GM12892 (cell line): ENCODE results near the gene ATRNL1.

ENCODE experiments used
- DNase-seq: peaks from one replicate; pipeline ENCODE4 v3.0.0; 2011; ENCODE audit not compliant: insufficient read length
- FAIRE-seq: peaks from 2 replicates; lab custom pipeline; 2011; peaks lifted over from hg19 to GRCh38; lab: Jason Lieb, UNC
- POLR2A ChIP-seq: IDR thresholded peaks from 2 replicates; pipeline ENCODE4 v1.6.1; 2011; ENCODE audit warnings: low read depth, low read length, control low read depth
- POLR2AphosphoS5 ChIP-seq: IDR thresholded peaks from 2 replicates; pipeline ENCODE4 v1.6.1; 2011; ENCODE audit warnings: low read depth, low read length, control low read depth
- TAF1 ChIP-seq: IDR thresholded peaks from 2 replicates; pipeline ENCODE4 v1.6.1; 2011; ENCODE audit warnings: low read depth, mild to moderate bottlenecking, control low read depth, low read length, borderline replicate concordance

The ATRNL1 gene

GRCh38 chr10:115761166-115761565, 668.0 kb downstream of the ATRNL1 start:
- DNase-seq (no peak), FAIRE-seq (no peak)
- TF ChIP-seq POLR2AphosphoS5 (no peak), TAF1 (no peak), POLR2A (no peak)

GRCh38 chr10:115762029-115762428, 668.9 kb downstream of the ATRNL1 start:
- DNase-seq: no peak

GRCh38 chr10:115771755-115772154, 678.6 kb downstream of the ATRNL1 start:
- DNase-seq (no peak), FAIRE-seq (no peak)
- no peak for TF ChIP-seq POLR2A
- no peak for TF ChIP-seq POLR2AphosphoS5
- no peak for TF ChIP-seq TAF1

More at GRCh38 chr10:115762029-115762428, 668.9 kb downstream of the ATRNL1 start:
- no peak for TF ChIP-seq TAF1
- TF ChIP-seq POLR2A: no peak
- no peak for FAIRE-seq

- TF ChIP-seq TAF1 (no peak), POLR2A (no peak), POLR2AphosphoS5 (no peak)
- no peak for DNase-seq
- no peak for FAIRE-seq
Observed at GRCh38 chr10:115772606-115773005, 679.4 kb downstream of the ATRNL1 start.

DNA sequence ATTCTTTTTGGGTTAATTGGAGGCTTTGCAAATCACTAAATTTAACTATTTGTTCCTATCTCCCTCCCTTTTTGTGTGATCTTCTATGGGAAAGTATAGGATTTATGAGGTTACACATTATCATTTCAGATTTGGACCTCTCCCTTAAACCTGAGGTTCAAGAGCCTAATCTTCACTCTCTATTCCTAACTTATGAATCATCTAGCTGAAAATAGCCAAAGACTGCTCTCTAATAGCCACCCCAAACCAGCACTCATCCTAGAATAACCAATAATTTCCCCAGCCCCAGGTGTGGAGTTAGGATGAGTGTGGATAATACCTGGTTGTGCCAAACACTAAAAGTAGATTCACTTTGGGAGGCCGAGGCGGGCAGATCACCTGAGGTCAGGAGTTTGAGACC, 680.7 kb downstream of the ATRNL1 start:
- no peak for DNase-seq
- no peak for FAIRE-seq
- TF ChIP-seq POLR2A (no peak), POLR2AphosphoS5 (no peak), TAF1 (no peak)

DNA sequence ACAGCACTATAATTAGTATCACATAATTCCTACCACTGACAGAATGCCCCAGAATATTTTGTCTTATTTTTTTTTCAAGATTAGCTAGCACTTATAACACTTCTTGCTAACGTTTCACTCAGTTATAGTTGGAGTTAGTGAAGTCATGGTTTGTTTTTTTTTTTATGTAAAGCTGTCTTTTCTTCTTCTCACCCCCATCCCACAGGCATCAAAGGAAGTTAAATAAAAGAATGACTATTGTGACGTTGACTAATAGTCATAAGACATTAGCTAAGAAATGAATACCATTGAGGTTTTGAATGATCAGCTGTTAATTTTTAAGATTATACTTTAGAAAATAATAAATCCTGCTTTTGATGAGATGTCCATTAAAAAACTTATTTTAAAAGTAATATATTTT, 681.6 kb downstream of the ATRNL1 start:
- DNase-seq (no peak), FAIRE-seq (no peak)
- no peak for TF ChIP-seq TAF1
- no peak for TF ChIP-seq POLR2AphosphoS5
- no peak for TF ChIP-seq POLR2A

DNA sequence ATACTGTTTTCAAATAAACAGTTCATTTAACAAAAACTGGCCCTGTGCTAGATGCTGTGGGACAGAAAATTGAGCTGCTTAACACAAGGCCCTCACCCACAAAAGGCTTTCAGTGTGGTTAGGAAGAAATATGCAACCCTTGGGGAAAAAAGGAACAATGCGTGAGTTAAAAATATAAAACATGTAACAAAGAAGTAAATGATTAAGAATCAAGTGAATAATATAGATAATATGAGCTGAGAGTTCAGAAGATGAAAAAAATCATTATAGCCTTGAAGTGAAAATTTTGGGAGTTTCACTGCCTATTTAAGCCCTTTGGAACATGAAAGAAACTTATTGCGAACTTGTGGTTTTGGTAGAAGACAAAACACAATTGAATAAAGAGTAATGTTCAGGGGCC, 684.5 kb downstream of the ATRNL1 start:
- no peak for TF ChIP-seq POLR2AphosphoS5
- TF ChIP-seq POLR2A: no peak
- no peak for TF ChIP-seq TAF1
- DNase-seq: no peak
- FAIRE-seq: no peak

DNA sequence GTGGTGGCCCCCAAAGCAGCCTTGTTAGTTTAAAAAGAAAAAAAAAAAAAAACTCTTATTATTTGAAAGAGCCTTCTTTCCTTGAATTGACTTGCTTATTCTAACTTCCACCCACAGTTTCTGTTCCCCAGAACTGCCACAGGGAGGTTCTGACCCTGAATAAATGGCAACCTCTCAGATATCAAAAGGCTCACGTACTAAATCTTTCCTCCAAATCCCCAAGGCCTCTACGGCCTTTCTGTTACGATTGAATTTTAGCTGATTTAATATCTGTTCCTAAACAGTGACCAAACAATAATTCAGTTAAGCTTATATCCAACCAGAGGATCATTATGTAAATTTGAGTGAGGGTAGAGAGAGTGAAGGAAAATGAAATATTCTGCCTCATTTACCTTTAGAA, 697.1 kb downstream of the ATRNL1 start:
- FAIRE-seq (no peak), DNase-seq (no peak)
- no peak for TF ChIP-seq TAF1
- no peak for TF ChIP-seq POLR2AphosphoS5
- TF ChIP-seq POLR2A: no peak

DNA sequence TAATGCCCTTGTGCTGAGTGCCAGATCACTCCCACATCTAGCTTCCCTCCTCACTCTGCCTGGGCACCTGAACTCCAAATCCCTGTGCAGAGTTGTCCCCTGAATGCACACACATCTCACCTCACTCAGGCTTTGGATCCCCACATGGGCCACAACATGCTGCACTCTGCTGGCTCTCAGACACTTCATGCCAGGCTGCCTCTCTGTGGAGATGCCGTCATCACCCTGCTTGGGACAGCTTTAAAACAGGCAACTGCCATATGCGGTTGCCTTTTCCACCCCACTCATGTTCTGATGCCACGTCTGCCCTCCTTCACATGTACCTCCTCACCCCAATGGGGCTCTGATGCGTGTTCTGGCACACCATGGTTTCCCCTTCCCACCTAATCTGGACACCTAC, 702.8 kb downstream of the ATRNL1 start:
- DNase-seq (no peak), FAIRE-seq (no peak)
- no peak for TF ChIP-seq TAF1

- no peak for DNase-seq
- FAIRE-seq: no peak
- TF ChIP-seq TAF1 (no peak), POLR2A (no peak), POLR2AphosphoS5 (no peak)
Observed at GRCh38 chr10:115801457-115801856, 708.3 kb downstream of the ATRNL1 start.

- DNase-seq: no peak
- TF ChIP-seq TAF1: no peak
- no peak for TF ChIP-seq POLR2A
- TF ChIP-seq POLR2AphosphoS5: no peak
- no peak for FAIRE-seq
Observed at GRCh38 chr10:115801992-115802391, 708.8 kb downstream of the ATRNL1 start.

GRCh38 chr10:115802911-115803310, 709.7 kb downstream of the ATRNL1 start:
- FAIRE-seq (no peak), DNase-seq (no peak)
- TF ChIP-seq POLR2A: no peak
- no peak for TF ChIP-seq POLR2AphosphoS5
- TF ChIP-seq TAF1: no peak

DNA sequence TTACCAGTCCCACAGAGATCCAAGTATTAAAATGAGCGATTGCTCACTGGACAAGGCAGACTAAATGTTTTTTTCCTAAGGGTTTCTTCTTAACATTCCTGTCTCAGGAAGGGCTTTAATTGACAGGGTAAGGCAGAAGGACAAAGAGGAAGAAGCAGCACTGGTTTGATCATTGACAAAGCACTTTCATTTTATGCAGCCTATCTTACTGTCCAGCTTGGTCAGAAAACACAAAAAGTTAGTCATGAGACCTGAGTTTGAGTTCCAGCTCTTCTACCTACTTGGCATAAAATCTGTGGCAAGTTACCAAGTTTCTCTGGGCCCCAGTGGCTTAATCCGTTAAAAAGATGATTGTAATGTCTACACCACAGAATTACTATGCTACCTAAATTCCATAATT, 721.4 kb downstream of the ATRNL1 start:
- FAIRE-seq (no peak), DNase-seq (no peak)
- TF ChIP-seq TAF1 (no peak), POLR2AphosphoS5 (no peak), POLR2A (no peak)
